Epithelial cell of esophagus (primary cell): Measurements from ENCODE around the gene OR2AT4.

Experiments
- DNase-seq: peaks from one replicate; pipeline ENCODE4 v3.0.0; 2010; ENCODE audit warnings: low read depth
- H3K4me3 ChIP-seq: 2 replicates; pipeline ENCODE4 v1.5.1; 2011; ENCODE audit warnings: mild to moderate bottlenecking, low read length, control low read depth
- CTCF ChIP-seq: IDR thresholded peaks from 2 replicates; pipeline ENCODE4 v1.5.1; 2011; ENCODE audit warnings: low read depth, mild to moderate bottlenecking, low read length, control low read depth, inconsistent platforms; ENCODE audit not compliant: insufficient read depth; ENCODE audit errors: missing control alignments

The OR2AT4 gene

DNA sequence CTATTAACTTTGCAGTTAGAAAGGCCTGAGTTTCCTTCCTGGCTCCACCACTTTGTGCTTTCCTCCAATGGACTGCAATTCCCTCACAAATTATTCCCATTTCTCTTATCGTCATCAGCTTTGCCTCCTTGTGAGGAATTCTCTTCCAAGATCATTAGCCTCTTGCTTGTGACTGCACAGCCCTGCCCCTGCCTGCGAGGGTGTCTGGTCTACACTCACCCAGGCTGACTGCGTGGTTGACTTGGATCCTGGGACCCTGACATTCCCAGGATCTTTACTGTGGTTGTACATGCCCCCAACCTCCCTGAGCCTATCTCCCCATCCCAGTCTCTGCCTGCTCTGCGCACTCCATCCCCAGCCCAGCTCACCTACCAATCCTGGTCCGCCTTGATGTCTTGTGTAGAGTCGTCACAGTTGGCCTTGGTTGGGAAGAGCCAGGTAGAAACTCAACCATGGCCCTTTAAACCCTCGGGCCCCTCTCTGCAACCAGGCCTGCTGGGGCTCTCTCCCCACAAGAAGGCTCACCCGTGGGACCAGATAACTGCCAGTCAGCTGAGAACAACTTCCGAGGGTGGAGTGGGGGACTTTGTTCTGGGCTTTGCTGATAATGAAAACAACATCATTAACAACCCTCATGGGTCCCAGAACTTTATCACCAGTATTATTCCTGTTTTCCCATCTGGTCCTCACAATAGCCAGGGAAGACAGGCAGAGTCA is at the start of gene OR2AT4:
TSS of gene OR2AT4 (minus strand) at position 421 of the 717 bp plus-strand sequence.
- TF ChIP-seq CTCF = no peak
- DNase-seq = no peak
- H3K4me3 ChIP-seq = no peak within 1 kb of the TSS

DNA sequence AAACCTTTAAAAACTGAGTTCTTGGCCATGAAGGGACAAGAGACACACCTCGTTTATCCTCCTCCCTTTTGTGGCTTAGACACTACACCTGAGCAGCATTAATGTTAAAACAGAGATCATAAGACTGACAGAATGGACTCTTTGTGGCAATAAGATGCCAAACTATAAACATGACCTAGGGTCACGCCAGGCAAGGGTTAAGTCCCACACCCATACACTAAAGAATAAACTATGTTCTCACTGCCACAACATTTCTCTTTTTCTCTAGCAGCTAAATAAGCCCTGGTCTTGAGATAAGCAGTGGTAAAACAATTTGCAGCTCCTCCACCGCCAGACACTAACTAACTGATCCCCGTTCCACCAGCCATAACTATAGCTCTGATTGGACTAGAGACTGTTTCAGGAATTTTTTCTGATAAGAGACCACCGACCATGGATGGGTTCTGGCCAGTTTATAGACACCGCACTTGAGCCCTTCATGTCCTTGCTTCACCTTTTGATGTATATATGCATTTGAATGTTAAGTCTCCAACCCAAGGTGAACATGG is 49.4 kb upstream of the OR2AT4 start:
- H3K4me3 ChIP-seq = no peak overlapping the region
- DNase-seq = no peak
- no peak for TF ChIP-seq CTCF

DNA sequence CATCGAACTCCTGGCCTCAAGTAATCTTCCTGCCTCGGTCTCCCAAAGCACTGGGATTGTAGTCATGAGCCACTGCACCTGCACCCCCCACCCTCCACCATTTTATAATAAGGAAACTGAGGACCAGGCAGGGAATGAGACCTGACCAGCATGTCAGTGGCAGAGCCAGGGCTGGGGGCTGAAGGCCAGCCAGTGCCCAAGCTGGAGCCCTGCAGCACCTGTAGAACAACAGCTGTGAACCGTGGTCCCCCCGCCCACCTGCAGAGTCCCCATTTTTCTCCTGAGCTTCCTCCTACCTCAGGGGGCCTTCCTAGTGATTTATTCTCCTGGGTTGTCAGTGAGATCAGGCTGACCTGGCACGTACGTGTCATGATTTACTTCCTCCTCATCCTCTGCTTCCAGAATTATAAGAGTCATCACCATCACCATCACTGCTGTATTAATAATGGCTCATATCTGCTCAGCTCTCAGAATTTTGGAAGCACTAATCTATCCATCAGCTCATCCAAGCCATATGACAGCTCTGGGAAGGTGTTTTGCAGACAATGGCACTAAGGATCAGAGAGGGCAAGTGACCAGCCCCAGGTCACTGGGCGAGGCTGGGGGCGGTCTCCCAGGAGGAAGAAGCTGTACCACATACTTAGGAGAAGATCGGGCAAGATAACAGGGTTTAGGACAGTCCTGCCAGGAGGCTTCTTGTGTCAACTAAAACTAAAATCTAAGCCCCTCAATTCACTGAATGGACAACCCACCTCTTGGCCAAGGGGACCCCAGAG is 48.7 kb upstream of the OR2AT4 start:
- no peak for DNase-seq
- no peak overlapping the region for H3K4me3 ChIP-seq
- TF ChIP-seq CTCF = no peak

DNA sequence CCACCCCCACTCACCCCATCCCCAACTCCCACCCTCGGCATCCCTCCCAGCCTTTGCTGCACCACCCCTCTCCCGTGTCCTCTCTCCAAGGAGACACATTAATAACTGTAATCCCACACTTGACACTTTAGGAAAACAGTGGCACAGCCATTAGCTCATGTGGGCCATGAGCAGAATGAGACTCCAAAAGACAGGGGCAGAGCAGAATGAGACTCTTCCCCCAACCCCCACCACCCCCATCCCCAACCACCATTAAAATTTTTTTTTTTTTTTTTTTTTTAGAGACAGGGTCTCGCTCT is 48.0 kb upstream of the OR2AT4 start:
- no peak overlapping the region for H3K4me3 ChIP-seq
- no peak for DNase-seq
- no peak for TF ChIP-seq CTCF

GRCh38 chr11:75143420-75143731 is 46.7 kb upstream of the OR2AT4 start:
- TF ChIP-seq CTCF = no peak
- DNase-seq = no peak
- H3K4me3 ChIP-seq = no peak overlapping the region

DNA sequence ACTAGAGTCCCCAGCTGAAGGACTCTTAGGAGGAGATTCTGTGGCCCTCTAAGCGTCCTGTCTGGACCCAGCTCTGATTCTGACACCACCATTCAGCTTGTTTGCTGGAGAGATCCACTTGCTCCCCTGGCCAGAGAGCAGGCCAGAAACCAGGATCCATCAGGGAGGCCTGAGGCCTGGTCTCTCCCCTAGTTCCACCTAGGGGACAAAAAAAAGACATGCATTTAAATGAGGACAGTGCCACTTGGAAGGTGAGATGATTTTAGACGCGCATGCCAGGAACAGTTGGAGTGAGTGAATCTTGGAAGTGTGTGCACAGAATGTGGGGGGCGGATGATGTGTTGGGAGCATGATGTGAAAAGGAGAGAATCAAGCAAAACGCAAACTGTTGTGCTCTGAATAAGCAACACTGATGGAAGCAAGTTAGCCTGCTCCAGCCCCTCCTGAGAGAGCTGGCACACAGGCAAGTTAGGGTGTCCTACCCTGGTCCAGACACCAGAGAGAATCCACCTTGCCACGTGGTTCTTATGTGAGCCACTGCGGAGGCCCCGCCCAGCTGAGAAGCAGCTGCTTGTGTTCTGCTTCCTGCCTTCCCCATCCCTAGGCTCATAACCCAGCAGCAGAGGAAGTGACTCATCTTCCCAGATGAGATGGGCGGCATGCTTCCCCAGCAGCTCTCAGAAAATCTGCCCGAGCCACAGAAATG is 46.2 kb upstream of the OR2AT4 start:
- no peak for TF ChIP-seq CTCF
- H3K4me3 ChIP-seq = no peak overlapping the region
- DNase-seq = peak; percentile 93
